OCI-LY7 (cell line): Measurements from ENCODE around the gene TNFRSF17.
"Not testable (repeated sequence)": the region's sequence is repeated elsewhere in the genome, so short reads cannot be mapped to it uniquely, and the experiment has no call there.

Experiments
- CTCF ChIP-seq: fragments of 200-600 bp; sonication (generic); conservative IDR thresholded peaks from 2 replicates; pipeline ENCODE4 v1.5.1; 2014; ENCODE audit warnings: mild to moderate bottlenecking, antibody characterized with exemption, low read length, moderate library complexity, mixed read lengths
- EZH2phosphoT487 ChIP-seq: fragments of 200-600 bp; sonication (generic); IDR thresholded peaks from 2 replicates; pipeline ENCODE4 v1.6.1; 2018; ENCODE audit warnings: low read depth, borderline replicate concordance, mild to moderate bottlenecking, mixed run types, antibody characterized with exemption, low read length, moderate library complexity, mixed read lengths

GRCh38 chr16:11962457-11962856, 2.6 kb upstream of the TNFRSF17 start:
- not testable (repeated sequence) for TF ChIP-seq CTCF, EZH2phosphoT487
